Suprapubic skin (tissue), 4 donors: ENCODE data around the gene PRKACA. TPM values are rescaled to one million over a fixed set of nuclear protein-coding genes. Genes with fewer than 3 reads are reported as not detected.
"Not testable (repeated sequence)": the region's sequence is repeated elsewhere in the genome, so short reads cannot be mapped to it uniquely, and the experiment has no call there.

Experiments
- DNase-seq, 2 donors: peaks; one replicate each; pipeline ENCODE4 v3.0.0-alpha.2; 2019; ENCODE audit warnings: low spot score in 2 of 2
- H3K27ac ChIP-seq: fragments of 200-600 bp; sonication (generic); one replicate; pipeline ENCODE4 v1.5.1; 2019
- H3K27me3 ChIP-seq: fragments of 200-600 bp; sonication (generic); one replicate; pipeline ENCODE4 v1.5.1; 2019
- H3K36me3 ChIP-seq: fragments of 200-600 bp; sonication (generic); one replicate; pipeline ENCODE4 v1.5.1; 2019
- H3K4me1 ChIP-seq: fragments of 200-600 bp; sonication (generic); one replicate; pipeline ENCODE4 v1.5.1; 2019
- H3K4me3 ChIP-seq: fragments of 200-600 bp; sonication (generic); one replicate; pipeline ENCODE4 v1.5.1; 2019; ENCODE audit warnings: mild to moderate bottlenecking
- H3K9me3 ChIP-seq: fragments of 200-600 bp; sonication (generic); one replicate; pipeline ENCODE4 v1.5.1; 2019
- EP300 ChIP-seq: sonication (generic); formaldehyde crosslinking; IDR thresholded peaks from one replicate; pipeline ENCODE4 v1.6.1; 2017; ENCODE audit warnings: antibody characterized with exemption
- POLR2A ChIP-seq, 2 donors: fragments of 450-650 bp; IDR thresholded peaks; one replicate each; pipeline ENCODE4 v1.6.1; 2017; ENCODE audit warnings: antibody characterized with exemption in 2 of 2, mild to moderate bottlenecking in 2 of 2, moderate library complexity in 2 of 2
- POLR2AphosphoS5 ChIP-seq, 3 donors: sonication (generic); formaldehyde crosslinking; IDR thresholded peaks; one replicate each; pipeline ENCODE4 v1.6.1; 2017; ENCODE audit warnings: antibody characterized with exemption in 3 of 3
- WGBS: methylation state at CpG from one replicate; pipeline ENCODE4 v1.1.5; 2018; 5-methylcytosine and 5-hydroxymethylcytosine counted together
- total RNA-seq, 4 donors: library from RNA; depleted of rRNA; stranded (reverse); fragments of >200 nt; gene quantifications; one replicate each; pipeline ENCODE4 v1.1.0, GENCODE V29; 2016
- TF ChIP-seq, protein P1 (sequence below), 2 donors: fragments of 200-600 bp in 1 of 2; fragments of 450-650 bp in 1 of 2; sonication (generic) in 1 of 2; IDR thresholded peaks; one replicate each; pipeline ENCODE4 v1.5.1; 2016 to 2019; ENCODE audit warnings: antibody characterized with exemption in 2 of 2, mild to moderate bottlenecking in 1 of 2, moderate library complexity in 1 of 2

Gene PRKACA
- total RNA-seq, 4 donors from 2014 or later, result 22.1 to 42.6 (median 31.2) TPM

GRCh38 chr19:14146789-14147216 is 29.2 kb upstream of the PRKACA start:
- Histone ChIP-seq H3K27ac (no peak overlapping the region), H3K9me3 (no peaks in the 10 kb centered on the region), H3K4me3 (no peak overlapping the region), H3K36me3 (peaks cover 5% of the 10 kb centered on the region), H3K4me1 (peaks cover 37% of the 10 kb centered on the region), H3K27me3 (no peaks in the 10 kb centered on the region)
- TF ChIP-seq EP300, result no peak
- TF ChIP-seq, protein P1, sequence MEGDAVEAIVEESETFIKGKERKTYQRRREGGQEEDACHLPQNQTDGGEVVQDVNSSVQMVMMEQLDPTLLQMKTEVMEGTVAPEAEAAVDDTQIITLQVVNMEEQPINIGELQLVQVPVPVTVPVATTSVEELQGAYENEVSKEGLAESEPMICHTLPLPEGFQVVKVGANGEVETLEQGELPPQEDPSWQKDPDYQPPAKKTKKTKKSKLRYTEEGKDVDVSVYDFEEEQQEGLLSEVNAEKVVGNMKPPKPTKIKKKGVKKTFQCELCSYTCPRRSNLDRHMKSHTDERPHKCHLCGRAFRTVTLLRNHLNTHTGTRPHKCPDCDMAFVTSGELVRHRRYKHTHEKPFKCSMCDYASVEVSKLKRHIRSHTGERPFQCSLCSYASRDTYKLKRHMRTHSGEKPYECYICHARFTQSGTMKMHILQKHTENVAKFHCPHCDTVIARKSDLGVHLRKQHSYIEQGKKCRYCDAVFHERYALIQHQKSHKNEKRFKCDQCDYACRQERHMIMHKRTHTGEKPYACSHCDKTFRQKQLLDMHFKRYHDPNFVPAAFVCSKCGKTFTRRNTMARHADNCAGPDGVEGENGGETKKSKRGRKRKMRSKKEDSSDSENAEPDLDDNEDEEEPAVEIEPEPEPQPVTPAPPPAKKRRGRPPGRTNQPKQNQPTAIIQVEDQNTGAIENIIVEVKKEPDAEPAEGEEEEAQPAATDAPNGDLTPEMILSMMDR (IDR thresholded peaks at IDR 0.05), result no peak
- TF ChIP-seq POLR2AphosphoS5 (IDR thresholded peaks at IDR 0.05), result no peak
- no peak for TF ChIP-seq POLR2A (IDR thresholded peaks at IDR 0.05)
- DNase-seq, result no peak
- 56% methylated on average over 7 of the region's 7 CpGs for WGBS

DNA sequence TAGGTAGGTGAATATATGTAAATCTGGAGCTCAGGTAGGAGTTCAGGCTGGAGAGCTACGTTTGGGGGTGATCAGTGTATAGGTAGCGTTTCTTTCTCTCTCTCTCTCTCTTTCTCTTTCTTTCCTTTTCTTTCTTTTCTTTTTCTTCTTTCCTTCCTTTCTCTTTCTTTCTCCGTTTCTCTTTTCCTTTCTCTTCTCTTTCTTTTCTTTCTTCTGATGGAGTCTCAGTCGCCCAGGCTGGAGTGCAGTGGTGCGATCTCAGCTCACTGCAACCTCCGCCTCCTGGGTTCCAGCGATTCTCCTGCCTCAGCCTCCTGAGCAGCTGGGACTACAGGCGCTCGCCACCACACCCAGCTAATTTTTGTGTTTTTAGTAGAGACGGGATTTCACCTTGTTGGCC is 28.6 kb upstream of the PRKACA start:
- not testable (repeated sequence) for H3K4me3 ChIP-seq, H3K9me3 ChIP-seq, H3K27ac ChIP-seq, H3K27me3 ChIP-seq, H3K36me3 ChIP-seq, DNase-seq
- peaks cover 37% of the 10 kb centered on the region for H3K4me1 ChIP-seq
- 96% methylated on average over 10 of the region's 10 CpGs for WGBS

- Histone ChIP-seq H3K27ac (no peak overlapping the region), H3K4me1 (peaks cover 34% of the 10 kb centered on the region), H3K9me3 (no peaks in the 10 kb centered on the region), H3K4me3 (no peak overlapping the region), H3K36me3 (no peaks in the 10 kb centered on the region), H3K27me3 (no peaks in the 10 kb centered on the region)
- no peak for DNase-seq
- TF ChIP-seq POLR2A (IDR thresholded peaks at IDR 0.05), result no peak
- TF ChIP-seq EP300, result no peak
- TF ChIP-seq, protein P1 (IDR thresholded peaks at IDR 0.05), result no peak
- TF ChIP-seq POLR2AphosphoS5 (IDR thresholded peaks at IDR 0.05), result no peak
- 86% methylated on average over 6 of the region's 6 CpGs for WGBS
Observed at GRCh38 chr19:14145381-14145780, 27.8 kb upstream of the PRKACA start.

DNA sequence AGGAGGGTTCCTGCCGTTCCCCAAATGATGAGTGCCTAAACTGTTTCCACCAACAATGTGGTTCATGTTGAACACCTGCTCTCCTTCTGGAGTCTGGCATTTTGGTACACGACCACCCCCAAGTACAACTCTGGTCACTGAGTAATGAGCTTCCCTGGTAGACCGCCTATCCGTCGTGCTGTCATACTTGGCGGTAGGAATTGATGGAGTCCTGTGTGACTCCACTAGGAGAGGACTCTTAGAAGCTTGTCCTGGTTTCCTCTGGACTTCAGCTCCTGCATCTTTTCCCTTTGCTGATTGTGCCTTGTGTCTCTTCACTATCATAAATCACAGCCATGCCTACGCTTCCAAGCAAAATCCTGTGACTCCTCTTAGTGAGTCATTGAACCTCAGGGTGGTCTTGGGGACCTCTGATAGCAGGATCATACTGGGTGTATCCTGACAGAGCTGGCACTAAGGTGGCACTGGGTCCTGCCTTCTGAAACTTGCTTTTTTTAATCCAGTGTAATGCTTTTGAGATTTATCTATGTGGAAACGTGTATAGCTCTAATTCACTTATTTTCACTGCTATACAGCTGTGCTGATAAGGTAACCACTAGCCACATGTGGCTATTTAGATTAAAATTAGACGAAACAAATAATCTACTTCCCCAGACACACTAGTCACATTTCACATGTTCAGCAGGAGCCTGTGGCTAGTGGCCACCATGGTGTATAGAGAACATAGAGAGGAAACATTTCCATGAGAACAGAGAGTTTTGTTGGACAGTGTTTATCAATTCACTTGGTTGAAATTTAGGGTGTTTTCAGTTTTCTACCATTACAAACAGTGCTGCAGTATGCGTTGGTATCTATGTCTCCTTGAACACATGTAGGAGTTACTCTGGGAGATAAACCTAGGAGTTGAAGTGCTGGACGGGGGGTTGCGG is 25.0 kb upstream of the PRKACA start:
- Histone ChIP-seq H3K27ac (no peak overlapping the region), H3K36me3 (no peaks in the 10 kb centered on the region), H3K9me3 (no peaks in the 10 kb centered on the region), H3K4me3 (no peak overlapping the region), H3K27me3 (no peaks in the 10 kb centered on the region), H3K4me1 (peaks cover 22% of the 10 kb centered on the region)
- WGBS, result 92% methylated on average over 12 of the region's 12 CpGs
- TF ChIP-seq, protein P1 (IDR thresholded peaks at IDR 0.05), result no peak
- TF ChIP-seq POLR2A (IDR thresholded peaks at IDR 0.05) (no peak), EP300 (no peak), POLR2AphosphoS5 (IDR thresholded peaks at IDR 0.05) (no peak)
- no peak for DNase-seq

- no peak for DNase-seq
- Histone ChIP-seq H3K4me1 (peaks cover 24% of the 10 kb centered on the region), H3K27ac (no peak overlapping the region), H3K36me3 (no peaks in the 10 kb centered on the region), H3K4me3 (no peak overlapping the region), H3K9me3 (no peaks in the 10 kb centered on the region), H3K27me3 (no peaks in the 10 kb centered on the region)
- TF ChIP-seq POLR2AphosphoS5 (IDR thresholded peaks at IDR 0.05), result no peak
- no peak for TF ChIP-seq EP300
- WGBS, result 94% methylated on average over 8 of the region's 8 CpGs
Observed at GRCh38 chr19:14141041-14141440, 23.5 kb upstream of the PRKACA start.

DNA sequence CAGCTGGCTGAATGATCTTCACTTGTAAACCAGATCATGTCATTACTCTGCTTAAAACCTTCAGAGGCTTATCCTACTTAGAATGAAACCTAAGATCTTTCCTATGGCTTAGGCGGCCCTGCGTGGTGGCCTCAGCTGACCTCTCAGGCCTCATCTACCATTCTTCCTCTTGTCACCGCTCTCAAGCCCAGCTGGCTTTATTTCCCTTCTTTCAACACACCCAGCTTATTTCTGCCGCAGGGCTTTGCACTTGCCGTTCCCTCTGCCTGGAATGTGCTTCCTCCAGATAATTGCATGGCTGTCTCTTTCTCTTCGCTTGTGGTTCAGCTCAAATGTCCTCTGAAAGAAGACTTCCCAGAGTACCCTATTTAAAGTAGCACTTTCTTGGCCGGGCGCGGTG is 22.4 kb upstream of the PRKACA start:
- H3K4me3 ChIP-seq, result no peak overlapping the region
- no peak overlapping the region for H3K27ac ChIP-seq
- H3K9me3 ChIP-seq, result no peaks in the 10 kb centered on the region
- TF ChIP-seq POLR2A (IDR thresholded peaks at IDR 0.05) (no peak), EP300 (no peak), POLR2AphosphoS5 (IDR thresholded peaks at IDR 0.05) (no peak)
- TF ChIP-seq, protein P1 (IDR thresholded peaks at IDR 0.05), result no peak
- no peaks in the 10 kb centered on the region for H3K27me3 ChIP-seq
- DNase-seq, result no peak
- WGBS, result 75% methylated on average over 9 of the region's 9 CpGs
- no peaks in the 10 kb centered on the region for H3K36me3 ChIP-seq
- H3K4me1 ChIP-seq, result peaks cover 29% of the 10 kb centered on the region
